B cell (primary cell): ENCODE data around the gene SIL1.

Experiments
- CTCF ChIP-seq: fragments of 200-600 bp; IDR thresholded peaks from one replicate; pipeline ENCODE4 v1.8.0; 2022; ENCODE audit warnings: antibody characterized with exemption, mild to moderate bottlenecking
- EZH2 ChIP-seq: IDR thresholded peaks from 2 replicates; pipeline ENCODE4 v1.6.1; 2012; ENCODE audit warnings: borderline replicate concordance, low read depth, mild to moderate bottlenecking, moderate library complexity, low read length; ENCODE audit not compliant: insufficient read depth, poor library complexity, severe bottlenecking

- no peak for TF ChIP-seq EZH2
- no peak for TF ChIP-seq CTCF
Observed at GRCh38 chr5:138975098-138975847, 222.9 kb downstream of the SIL1 start.
